ENCODE data around the gene TIMM8B.

DNA sequence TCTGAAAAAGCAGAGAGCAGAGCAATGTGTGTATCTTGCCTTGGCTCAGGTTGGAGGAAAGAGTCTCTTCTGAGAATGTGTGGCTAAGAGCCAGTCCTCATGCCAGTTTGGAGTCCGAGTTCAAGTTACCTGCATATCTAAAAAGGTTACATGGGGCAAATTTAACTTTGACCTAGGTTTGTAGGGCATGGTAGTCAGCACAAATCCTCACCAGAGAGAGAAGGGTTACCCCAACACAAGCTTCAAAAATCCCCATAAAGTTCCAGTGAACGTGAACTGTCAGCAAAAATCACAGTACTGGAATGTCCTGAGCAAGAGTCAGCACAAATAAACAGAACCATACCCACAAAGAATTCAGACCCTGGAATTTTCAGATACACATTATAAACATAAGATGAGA, 13.9 kb upstream of the TIMM8B start:
- TF ChIP-seq, protein P1, sequence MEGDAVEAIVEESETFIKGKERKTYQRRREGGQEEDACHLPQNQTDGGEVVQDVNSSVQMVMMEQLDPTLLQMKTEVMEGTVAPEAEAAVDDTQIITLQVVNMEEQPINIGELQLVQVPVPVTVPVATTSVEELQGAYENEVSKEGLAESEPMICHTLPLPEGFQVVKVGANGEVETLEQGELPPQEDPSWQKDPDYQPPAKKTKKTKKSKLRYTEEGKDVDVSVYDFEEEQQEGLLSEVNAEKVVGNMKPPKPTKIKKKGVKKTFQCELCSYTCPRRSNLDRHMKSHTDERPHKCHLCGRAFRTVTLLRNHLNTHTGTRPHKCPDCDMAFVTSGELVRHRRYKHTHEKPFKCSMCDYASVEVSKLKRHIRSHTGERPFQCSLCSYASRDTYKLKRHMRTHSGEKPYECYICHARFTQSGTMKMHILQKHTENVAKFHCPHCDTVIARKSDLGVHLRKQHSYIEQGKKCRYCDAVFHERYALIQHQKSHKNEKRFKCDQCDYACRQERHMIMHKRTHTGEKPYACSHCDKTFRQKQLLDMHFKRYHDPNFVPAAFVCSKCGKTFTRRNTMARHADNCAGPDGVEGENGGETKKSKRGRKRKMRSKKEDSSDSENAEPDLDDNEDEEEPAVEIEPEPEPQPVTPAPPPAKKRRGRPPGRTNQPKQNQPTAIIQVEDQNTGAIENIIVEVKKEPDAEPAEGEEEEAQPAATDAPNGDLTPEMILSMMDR (IDR thresholded peaks at IDR 0.05), result no peak
- no peak for TF ChIP-seq POLR2A (IDR thresholded peaks at IDR 0.05)

Measured in adrenal gland (tissue), 5 donors.